C4-2B (cell line): ENCODE data around the gene PDE4B.

Experiments
- H3K27ac ChIP-seq: fragments of 450-650 bp; 2 replicates; pipeline ENCODE4 v1.5.1; 2017
- CTCF ChIP-seq: fragments of 450-650 bp; conservative IDR thresholded peaks from 2 replicates; pipeline ENCODE4 v1.5.1; 2017; ENCODE audit warnings: mild to moderate bottlenecking
- ZFX ChIP-seq: fragments of 450-650 bp; IDR thresholded peaks from 2 replicates; pipeline ENCODE4 v1.6.1; 2017

The PDE4B gene

DNA sequence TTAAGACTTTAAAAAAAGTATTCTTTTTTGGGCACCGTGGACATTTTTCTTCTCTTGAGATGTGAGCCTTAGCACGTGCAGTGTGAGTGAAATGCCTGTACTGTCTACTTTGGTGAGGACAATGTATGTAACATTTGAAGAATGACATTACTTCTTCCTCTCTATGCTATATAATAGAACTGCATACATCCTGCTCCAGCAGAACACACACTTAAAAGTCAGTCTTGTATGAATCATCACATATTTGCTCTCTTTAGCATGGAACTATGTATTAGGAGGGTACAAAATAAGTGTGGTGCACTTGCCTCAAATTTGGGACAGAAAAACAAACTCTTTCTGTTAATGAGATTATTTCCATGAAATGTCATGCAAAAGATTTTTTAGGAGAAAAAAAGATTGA lies 382.9 kb downstream of the PDE4B start:
- H3K27ac ChIP-seq: no peak overlapping the region
- no peak for TF ChIP-seq CTCF
- TF ChIP-seq ZFX: no peak

GRCh38 chr1:66176012-66176715 lies 383.5 kb downstream of the PDE4B start:
- TF ChIP-seq ZFX (no peak), CTCF (no peak)
- no peak overlapping the region for H3K27ac ChIP-seq

GRCh38 chr1:66176832-66177231 lies 384.1 kb downstream of the PDE4B start:
- H3K27ac ChIP-seq: no peak overlapping the region
- TF ChIP-seq CTCF (no peak), ZFX (no peak)

DNA sequence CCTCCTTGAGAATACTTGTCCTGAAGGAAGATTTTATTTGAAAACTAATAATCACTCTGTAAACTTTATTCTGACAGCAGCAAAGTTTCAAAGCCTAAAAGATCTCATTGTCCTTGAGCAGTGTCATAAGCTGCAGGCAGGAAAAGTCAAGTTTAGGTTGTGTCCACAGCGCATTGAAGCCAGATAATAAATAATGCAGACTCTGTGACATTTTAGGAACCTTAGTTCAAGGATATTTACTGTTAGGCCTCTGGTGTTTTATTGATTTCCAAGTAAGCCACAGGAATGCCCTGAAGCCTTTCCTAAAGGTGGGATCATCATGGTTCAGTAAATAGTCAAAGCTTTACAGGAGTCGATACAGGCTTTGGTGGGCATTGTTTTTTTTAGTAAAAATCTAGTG lies 384.8 kb downstream of the PDE4B start:
- TF ChIP-seq CTCF (no peak), ZFX (no peak)
- no peak overlapping the region for H3K27ac ChIP-seq

DNA sequence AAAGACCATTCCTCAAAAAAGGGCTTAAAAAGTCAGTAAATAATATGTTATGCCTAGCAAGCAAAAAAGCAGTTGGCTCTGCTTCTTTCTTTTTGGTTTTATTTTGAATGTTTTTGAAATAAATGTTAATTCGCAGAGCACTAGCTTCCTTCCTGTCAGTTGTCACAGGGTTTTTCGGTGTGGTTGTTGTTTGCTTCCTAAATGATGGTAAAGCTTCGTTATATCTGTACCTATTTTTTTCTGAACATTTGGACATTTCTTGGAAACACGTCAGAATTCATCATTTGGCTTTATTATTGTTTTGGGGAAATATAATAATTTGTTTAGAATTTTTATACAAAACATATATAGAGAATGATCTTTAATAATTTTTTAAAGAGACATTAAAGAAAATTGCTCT lies 389.3 kb downstream of the PDE4B start:
- no peak overlapping the region for H3K27ac ChIP-seq
- TF ChIP-seq ZFX (no peak), CTCF (no peak)

- no peak overlapping the region for H3K27ac ChIP-seq
- TF ChIP-seq CTCF: no peak
- no peak for TF ChIP-seq ZFX
Observed at GRCh38 chr1:66182551-66183178, 390.0 kb downstream of the PDE4B start.

GRCh38 chr1:66183400-66183799 lies 390.7 kb downstream of the PDE4B start:
- TF ChIP-seq CTCF: no peak
- no peak for TF ChIP-seq ZFX
- H3K27ac ChIP-seq: no peak overlapping the region
